ENCODE measurements around the gene MYBPC2.

Gene MYBPC2

DNA sequence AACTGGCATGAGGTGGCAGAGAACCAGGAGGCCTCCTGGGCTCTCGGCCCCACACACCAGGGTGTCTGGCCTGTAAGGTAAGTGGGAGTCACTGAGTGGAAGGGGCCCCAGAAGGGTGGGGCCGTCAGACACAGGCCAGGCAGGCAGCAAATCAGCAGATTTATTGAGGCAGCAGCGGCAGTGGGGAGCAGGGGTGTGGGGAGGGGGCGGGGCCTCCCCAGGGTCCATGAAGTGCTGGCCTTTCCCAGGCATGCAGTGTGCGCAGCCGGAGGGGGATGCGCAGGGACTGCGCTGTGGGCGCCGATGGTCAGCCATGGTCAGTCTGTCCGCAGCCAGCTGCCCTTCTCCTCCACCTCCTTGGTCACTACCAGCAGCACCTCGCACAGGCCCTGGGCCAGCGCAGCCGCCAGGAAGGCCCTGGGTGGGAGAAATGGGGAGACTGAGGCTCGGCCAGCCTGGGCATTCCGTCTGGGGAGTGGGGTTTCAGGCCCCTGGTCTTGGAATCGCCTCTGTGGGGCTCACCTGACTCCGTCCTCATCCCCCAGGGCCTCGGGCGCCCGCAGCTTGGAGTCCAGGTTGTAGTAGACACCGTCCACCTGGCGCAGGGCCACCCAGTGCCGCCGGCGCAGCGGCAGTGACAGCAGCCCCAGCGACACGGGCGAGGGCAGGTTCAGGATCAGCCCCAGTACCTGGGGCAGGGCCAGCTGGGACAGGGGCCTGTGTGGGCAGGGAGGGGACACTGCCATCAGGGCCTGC, 73.3 kb downstream of the MYBPC2 start:
- DNase-seq, result no peak

DNA sequence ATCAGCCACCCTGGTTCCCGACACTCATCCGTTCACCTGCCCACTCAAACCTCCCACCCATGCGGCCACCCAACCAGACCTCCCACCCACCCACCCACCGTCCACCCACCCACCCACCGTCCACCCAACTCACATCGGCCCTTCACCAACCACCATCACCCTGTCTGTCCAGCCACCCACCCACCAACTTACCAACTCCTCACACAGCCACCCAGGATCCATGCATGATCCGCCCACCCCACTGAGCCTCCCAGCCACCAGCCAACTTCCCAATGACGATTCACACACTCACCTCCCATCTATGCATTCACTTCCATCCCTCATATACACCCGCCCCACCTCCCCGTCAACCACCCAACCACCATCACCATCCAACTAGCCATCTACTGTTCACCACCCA, 74.0 kb downstream of the MYBPC2 start:
- DNase-seq, result no peak

DNA sequence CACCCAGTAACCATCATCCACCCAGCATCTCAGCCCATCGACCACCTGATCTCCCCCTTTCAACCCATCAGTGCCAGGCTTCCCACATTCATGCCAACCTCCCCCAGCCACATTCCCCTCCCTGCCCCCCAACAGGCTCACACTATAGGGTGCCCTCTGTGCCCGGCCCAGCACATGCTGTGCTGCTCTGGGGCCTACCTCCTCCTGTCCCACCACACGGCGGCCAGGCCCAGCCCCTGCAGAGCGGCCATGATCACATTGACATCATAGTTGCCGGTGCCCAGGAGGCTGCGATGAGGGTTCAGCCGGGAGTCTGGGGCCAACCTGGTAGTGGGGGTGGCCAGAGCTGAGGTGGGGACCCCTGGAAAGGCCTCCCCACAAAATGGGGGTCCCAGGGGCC, 74.7 kb downstream of the MYBPC2 start:
- no peak for DNase-seq

DNA sequence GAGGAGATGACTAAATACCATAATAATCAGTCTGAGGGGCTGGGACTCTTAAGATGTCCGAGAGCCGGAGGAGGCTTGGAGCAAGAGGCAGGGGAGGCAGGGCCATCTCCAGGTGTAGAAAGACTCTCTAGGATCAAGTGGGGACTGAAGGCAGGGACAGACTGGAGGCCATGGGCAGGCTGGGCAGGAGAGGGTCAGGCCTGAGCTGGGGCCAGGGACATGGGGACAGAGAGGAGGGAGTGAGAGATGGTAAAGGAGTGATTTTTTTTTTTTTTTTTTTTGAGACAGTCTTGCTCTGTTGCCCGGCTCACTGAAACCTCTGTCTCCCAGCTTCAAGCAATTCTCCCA, 76.1 kb downstream of the MYBPC2 start:
- no peak for DNase-seq

DNA sequence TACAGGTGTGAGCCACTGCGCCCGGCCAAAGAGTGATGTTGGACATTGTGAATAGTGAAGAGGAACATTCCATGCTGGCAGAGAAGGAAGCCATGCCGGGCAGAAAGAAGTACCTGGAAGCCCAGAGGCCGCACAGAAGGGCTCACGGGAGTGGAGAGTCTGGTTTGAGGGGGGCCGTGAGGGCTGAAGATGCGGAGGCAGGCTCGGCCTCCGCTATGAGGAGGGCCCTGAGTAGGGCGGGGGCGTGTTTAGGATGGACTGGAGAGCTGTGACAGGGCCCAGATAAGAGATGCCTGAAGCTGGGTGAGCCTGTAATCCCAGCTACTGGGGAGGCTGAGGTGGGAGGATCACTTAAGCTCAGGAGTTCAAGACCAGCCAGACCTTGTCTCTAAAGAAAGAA, 76.7 kb downstream of the MYBPC2 start:
- DNase-seq, result no peak

DNA sequence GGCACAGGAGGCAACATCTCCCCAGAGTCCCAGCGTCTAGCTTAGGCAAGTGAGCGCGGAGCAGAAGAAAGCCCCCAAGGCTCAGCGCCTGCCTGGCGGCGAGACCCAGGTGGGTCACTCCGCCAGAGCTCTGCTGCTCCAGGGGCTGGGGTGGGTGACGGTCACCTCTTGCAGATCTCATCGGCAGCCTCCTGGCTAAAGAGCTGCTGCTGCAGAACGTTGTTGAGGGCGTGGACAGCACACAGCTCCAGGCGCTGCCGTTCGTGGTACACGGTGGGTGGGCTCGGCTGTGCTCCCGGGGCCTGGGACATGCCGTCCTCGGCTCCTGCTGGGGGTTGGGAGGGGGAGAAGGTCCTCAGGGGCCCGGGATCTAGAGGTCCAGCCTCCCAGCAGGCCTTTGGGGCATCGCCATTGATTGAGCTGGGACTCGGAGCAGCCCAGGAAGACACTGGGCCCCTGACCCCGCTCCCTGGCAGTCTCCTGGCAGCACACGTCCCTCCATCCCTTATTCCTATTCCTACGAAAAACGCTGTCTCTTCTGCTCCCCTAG, 77.5 kb downstream of the MYBPC2 start:
- DNase-seq, result peak; percentile 55

DNA sequence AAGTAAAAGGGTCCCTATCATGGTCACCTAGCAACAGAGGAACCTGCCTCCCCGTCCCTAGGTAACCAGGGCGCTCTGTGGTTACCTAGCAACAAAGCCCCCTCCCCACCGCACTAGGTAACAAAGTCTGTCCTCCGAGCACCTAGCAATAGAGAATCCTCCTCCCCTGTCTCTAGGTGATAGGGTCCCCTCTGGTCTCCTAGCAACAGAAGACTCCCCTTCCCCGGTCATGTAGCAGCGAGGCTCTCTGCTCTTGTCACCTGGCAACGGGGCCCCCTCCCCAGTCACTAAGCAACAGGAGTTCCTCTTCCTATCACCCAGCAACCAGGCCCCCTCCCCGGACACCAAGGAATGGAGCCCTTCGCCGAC, 78.0 kb downstream of the MYBPC2 start:
- no peak for DNase-seq

DNA sequence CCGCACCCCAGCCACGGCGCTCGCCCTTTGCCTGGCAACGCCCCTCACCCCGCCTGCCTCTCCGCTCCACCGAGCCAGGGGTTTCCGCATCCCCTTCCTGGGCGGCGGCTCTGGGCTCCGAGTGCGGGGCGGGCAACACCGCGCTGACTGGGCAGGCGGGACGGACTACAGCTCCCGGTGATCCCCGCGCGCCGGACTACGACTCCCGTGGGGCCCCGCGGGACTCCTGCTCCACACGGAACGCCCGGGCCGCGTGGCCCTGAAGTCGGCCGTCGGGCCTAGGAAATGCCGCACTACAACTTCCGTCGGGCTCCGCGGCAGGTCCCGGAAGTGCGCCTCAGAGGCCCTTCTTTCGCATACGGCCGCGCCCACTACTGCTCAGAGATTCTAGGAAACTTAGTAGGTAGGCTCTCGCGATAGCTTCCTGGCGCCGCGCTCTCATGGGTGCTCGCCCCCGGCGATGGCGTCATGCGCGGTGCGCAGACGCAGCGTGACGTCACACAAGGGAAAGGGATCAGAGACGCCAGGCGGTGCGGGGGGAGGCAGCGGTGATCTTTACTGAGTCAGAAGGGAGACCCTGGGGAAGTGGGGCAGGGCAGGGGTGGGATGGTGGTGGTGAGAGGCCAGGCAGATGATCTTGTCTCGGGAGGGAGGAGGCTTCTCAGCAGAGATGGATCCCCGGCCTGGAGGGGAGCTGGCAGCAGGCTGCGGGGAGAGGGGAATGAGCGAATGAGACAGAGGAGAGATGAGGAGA, 78.6 kb downstream of the MYBPC2 start, which contains the start of gene JOSD2:
JOSD2 (minus strand) TSS at position 123 of the 754 bp plus-strand sequence. CDS start 760 bp downstream, outside the sequence.
- peak; percentile 99 for DNase-seq

DNA sequence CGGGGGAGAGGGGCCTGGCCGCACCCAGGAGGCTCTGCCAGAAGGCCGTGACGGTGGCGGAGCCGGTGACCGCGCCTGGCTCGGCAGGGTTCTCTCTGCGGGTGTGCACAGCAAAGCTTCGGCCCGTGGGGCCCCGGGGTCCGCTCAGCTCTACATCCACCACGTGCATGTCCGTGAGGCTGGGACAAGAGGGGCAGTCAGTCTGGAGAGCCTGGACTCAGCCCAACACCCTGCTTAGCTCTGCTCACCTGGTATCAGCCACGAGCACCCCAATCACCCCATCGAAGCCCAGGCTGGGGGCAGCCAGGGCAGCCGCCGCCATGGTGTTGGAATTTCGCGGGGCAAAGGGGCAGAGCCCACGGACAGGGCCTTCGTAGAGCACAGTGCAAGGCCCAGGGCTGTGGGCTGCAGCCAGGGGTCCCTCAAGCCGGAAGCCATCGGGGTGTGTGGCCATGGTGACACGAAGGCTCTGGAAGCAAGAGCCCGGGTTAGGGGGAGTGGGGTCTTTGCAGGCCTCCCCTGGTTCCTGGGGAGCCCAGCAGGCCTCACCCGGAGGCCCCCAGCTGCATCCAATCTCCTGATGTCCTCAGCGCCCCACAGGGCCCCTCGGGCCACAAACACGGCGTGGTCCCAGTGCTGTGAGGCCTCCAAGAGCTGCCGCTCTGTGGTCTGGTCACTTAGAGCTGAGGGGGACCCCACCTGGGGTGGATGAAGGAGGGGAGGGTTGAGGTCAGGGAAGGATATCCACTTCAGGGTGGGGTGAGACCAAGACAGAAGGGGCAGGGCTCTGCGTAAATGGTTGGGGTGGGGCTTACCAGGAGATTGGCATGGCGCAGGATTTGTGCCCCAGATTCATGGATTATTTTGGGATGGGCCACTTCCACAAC, 79.7 kb downstream of the MYBPC2 start:
- peak; percentile 35 for DNase-seq

DNA sequence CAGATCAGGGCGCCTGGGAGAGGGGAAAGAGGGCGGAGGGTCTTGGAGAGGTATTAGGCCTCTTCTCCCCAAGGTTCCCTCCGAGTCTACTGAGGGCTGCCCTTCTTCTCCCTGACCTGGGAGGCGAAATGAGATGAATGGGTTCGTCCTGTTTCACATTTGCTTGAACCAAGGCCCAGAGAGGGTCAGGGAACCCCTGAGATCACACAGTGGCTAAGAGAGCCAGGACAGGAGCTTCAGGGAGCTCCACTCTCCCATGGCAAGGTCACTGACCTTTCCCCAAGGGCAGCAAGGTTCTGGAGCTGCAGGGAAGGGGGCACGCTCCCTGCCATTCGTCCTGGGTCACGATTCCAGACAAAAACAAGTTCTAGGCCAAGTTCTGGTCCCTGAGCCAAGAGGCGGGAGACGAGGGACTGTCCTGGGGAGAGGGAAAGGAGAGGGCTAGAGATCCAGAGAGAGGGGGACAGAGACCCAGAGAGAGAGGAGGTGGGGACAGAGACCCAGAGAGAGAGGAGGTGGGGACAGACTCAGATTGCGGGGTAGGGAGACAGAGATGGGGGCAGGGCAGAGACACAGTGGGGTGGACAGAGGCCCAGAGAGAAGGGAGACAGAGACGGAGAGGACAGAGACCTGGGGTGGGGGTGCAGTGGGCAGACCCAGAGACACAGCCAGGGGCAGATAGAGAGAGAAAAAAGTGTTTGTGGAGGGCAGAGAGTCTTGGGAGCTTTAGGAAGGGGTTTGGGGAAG, 80.5 kb downstream of the MYBPC2 start:
- DNase-seq, result no peak

DNA sequence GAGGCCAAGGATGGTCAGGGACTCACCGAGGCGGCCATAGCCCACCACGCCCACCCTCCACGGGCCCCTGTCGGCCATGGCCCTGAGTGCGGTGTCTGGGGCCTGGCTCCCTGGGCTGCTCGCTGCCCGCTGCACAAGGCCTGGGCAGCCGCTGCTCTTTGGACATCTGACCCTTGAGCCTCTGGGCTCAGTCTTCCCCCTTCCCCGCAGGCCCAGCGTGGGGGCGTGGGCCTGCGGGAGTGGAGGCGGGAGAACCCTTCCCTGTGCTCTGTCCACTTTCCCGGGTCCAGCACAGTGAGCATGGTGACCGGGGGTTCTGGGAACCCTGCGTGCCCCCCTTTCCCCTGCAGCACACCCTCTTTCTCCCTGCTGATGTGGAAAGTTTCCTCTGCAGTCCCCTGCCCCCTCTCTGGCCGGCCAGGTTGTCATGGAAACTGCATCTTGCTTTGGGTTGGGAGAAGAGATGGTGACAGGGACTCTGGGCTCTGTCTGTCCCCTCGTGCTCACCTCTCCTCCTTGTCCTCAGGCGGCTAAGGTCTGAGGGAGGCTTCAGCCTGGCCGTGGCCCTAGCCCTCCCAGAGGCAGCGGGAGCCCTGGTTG, 81.2 kb downstream of the MYBPC2 start, which contains the start of gene ASPDH:
ASPDH (minus strand) TSS at position 168 of the 600 bp plus-strand sequence; CDS start at position 78, 90 bp downstream.
- peak; percentile 48 for DNase-seq

DNA sequence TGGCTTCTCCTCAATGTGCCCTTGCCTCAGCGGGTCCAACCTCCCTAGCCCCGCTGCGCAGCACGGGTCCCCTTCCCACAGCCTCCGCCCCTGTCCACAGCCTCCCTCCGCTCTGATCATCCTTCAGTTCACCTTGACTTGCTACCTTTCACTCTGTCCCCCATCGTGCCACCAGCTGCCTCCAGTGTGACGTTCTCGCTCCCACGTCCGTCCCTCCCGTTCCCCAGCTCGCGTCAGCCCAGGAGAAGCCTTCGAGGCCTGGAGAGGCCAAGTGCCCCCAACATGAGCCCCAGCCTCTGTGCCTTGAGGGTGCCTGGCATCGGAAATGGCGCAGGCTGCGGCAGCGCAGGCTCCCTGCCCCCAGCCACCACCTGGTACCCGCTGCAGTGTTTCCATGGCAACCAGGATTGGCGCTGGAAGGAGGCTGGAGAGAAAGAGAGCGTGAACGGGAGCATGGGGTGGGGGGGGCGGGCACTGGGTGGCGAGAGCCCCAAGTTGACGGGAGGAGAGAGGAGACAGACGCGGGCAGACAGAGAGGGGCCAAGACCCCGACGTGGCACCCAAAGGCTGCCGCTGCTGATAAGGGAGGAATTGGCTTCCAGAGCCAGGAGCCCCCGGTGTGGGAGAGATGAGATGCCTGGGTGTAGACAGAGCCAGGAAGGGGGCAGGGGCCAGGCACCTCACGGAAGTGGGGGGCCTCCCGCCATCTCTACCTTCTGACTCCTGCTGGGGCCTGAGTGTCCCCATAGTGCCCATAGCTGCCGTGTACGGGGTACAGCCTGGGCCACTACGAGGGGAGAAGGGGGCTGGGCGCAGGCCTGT, 81.9 kb downstream of the MYBPC2 start:
- DNase-seq, result peak; percentile 41

DNA sequence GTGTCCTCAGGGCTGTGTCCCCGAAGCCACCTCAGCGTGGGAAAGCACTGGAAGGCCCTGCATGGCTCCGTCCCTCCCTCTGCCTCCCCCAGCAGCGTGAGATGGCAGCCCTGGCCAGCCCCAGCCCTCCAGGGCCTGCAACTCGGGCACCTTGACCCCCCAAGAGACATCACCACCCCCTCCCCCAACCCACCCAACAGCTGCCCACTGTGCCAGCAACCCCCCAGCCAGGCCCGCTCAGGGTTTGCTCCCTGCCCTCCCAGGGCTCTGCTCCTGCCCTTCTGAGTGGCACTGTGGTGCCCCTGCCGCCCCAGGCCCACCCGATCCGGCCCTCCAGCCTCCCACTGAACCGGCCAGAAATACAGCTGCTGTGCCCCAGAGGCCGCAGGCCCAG, 82.5 kb downstream of the MYBPC2 start:
- no peak for DNase-seq

All from left hindlimb (tissue), 1 donor.